Effector memory CD8-positive, alpha-beta T cell (primary cell): ENCODE results near the gene SOX2.

Experiments used
- ATAC-seq: fragments of 150-1000 bp; cut with Tn5 transposase; replicated peaks from 2 replicates; pipeline ENCODE4 v1.10.0; 2021; ENCODE audit warnings: mild to moderate bottlenecking, moderate library complexity
- DNase-seq, 3 experiments: peaks; one replicate each; pipeline ENCODE4 v3.0.0; 2021
- H3K27ac Mint-ChIP-seq, 2 donors: one replicate each; pipeline ENCODE4 v1.8.0; 2022; ENCODE audit warnings: mild to moderate bottlenecking in 2 of 2, mixed read lengths in 2 of 2, moderate library complexity in 2 of 2
- H3K27me3 Mint-ChIP-seq, 2 donors: one replicate each; pipeline ENCODE4 v1.8.0; 2022; ENCODE audit warnings: mixed read lengths in 2 of 2
- H3K36me3 Mint-ChIP-seq: one replicate; pipeline ENCODE4 v1.8.0; 2022; ENCODE audit warnings: mild to moderate bottlenecking, moderate library complexity, mixed read lengths; ENCODE audit not compliant: insufficient read depth
- H3K4me1 Mint-ChIP-seq, 2 donors: one replicate each; pipeline ENCODE4 v1.8.0; 2022; ENCODE audit warnings: low read depth in 2 of 2, mixed read lengths in 2 of 2
- H3K4me3 Mint-ChIP-seq, 2 donors: one replicate each; pipeline ENCODE4 v1.8.0; 2022; ENCODE audit warnings: mild to moderate bottlenecking in 2 of 2, mixed read lengths in 2 of 2, moderate library complexity in 2 of 2
- H3K9me3 Mint-ChIP-seq, 2 donors: one replicate each; pipeline ENCODE4 v1.8.0; 2022; ENCODE audit warnings: mixed read lengths in 2 of 2

SOX2 gene

GRCh38 chr3:181698263-181698954 is 13.3 kb upstream of the SOX2 start:
- peaks cover 13 to 18% of the 10 kb centered on the region in 2 donors for H3K4me1 Mint-ChIP-seq
- no peak for DNase-seq
- peaks cover 8% of the 10 kb centered on the region for H3K36me3 Mint-ChIP-seq
- H3K27me3 Mint-ChIP-seq, result peaks cover 70 to 83% of the 10 kb centered on the region in 2 donors
- H3K9me3 Mint-ChIP-seq, result peaks cover 0 to 4% of the 10 kb centered on the region in 2 donors
- ATAC-seq, result no peak
- H3K4me3 Mint-ChIP-seq, result no peak overlapping the region
- H3K27ac Mint-ChIP-seq, result no peak overlapping the region

- peaks cover 0 to 4% of the 10 kb centered on the region in 2 donors for H3K9me3 Mint-ChIP-seq
- H3K4me3 Mint-ChIP-seq, result peak overlapping the region; percentile 60 to 69
- ATAC-seq (no peak), DNase-seq (no peak)
- H3K4me1 Mint-ChIP-seq, result peaks cover 13 to 18% of the 10 kb centered on the region in 2 donors
- peaks cover 74 to 92% of the 10 kb centered on the region in 2 donors for H3K27me3 Mint-ChIP-seq
- H3K36me3 Mint-ChIP-seq, result peaks cover 10% of the 10 kb centered on the region
- no peak overlapping the region for H3K27ac Mint-ChIP-seq
These were observed 12.4 kb upstream of the SOX2 start for GRCh38 chr3:181699171-181699903.

GRCh38 chr3:181700168-181701087 is 11.3 kb upstream of the SOX2 start:
- Mint-ChIP-seq H3K4me3 (peak overlapping the region; percentile 60 to 69), H3K27me3 (peaks cover 81 to 95% of the 10 kb centered on the region in 2 donors), H3K27ac (peak overlapping the region in 1 of 2 donors; percentile 50), H3K4me1 (peaks cover 16 to 18% of the 10 kb centered on the region in 2 donors), H3K9me3 (peaks cover 4 to 5% of the 10 kb centered on the region in 2 donors), H3K36me3 (peaks cover 10% of the 10 kb centered on the region)
- ATAC-seq, result peak; percentile 66
- DNase-seq, result peak; percentile 8 to 23 (median 22)

GRCh38 chr3:181701096-181701495 is 10.6 kb upstream of the SOX2 start:
- H3K27me3 Mint-ChIP-seq, result peaks cover 85 to 94% of the 10 kb centered on the region in 2 donors
- no peak for ATAC-seq
- peaks cover 4 to 5% of the 10 kb centered on the region in 2 donors for H3K9me3 Mint-ChIP-seq
- H3K4me3 Mint-ChIP-seq, result peak overlapping the region; percentile 60 to 69
- no peak for DNase-seq
- H3K4me1 Mint-ChIP-seq, result peaks cover 13 to 18% of the 10 kb centered on the region in 2 donors
- H3K36me3 Mint-ChIP-seq, result peaks cover 10% of the 10 kb centered on the region
- peak overlapping the region in 1 of 2 donors; percentile 50 for H3K27ac Mint-ChIP-seq

- Mint-ChIP-seq H3K9me3 (peaks cover 0 to 5% of the 10 kb centered on the region in 2 donors), H3K36me3 (peaks cover 10% of the 10 kb centered on the region), H3K4me1 (peaks cover 11 to 15% of the 10 kb centered on the region in 2 donors), H3K27ac (no peak overlapping the region), H3K4me3 (no peak overlapping the region), H3K27me3 (peaks cover 79 to 85% of the 10 kb centered on the region in 2 donors)
- ATAC-seq (no peak), DNase-seq (no peak)
These were observed 7.9 kb upstream of the SOX2 start for GRCh38 chr3:181703601-181704420.

GRCh38 chr3:181704421-181705085 is 7.2 kb upstream of the SOX2 start:
- H3K4me1 Mint-ChIP-seq, result peaks cover 11 to 16% of the 10 kb centered on the region in 2 donors
- peaks cover 13% of the 10 kb centered on the region for H3K36me3 Mint-ChIP-seq
- H3K27me3 Mint-ChIP-seq, result peaks cover 74 to 78% of the 10 kb centered on the region in 2 donors
- no peak for ATAC-seq
- peaks cover 0 to 5% of the 10 kb centered on the region in 2 donors for H3K9me3 Mint-ChIP-seq
- no peak overlapping the region for H3K27ac Mint-ChIP-seq
- DNase-seq, result no peak
- H3K4me3 Mint-ChIP-seq, result no peak overlapping the region

GRCh38 chr3:181705086-181705480 is 6.6 kb upstream of the SOX2 start:
- peaks cover 73 to 74% of the 10 kb centered on the region in 2 donors for H3K27me3 Mint-ChIP-seq
- peaks cover 16% of the 10 kb centered on the region in 2 donors for H3K4me1 Mint-ChIP-seq
- H3K9me3 Mint-ChIP-seq, result peaks cover 0 to 5% of the 10 kb centered on the region in 2 donors
- no peak for DNase-seq
- peaks cover 12% of the 10 kb centered on the region for H3K36me3 Mint-ChIP-seq
- no peak overlapping the region for H3K27ac Mint-ChIP-seq
- H3K4me3 Mint-ChIP-seq, result no peak overlapping the region
- no peak for ATAC-seq

- no peak for DNase-seq
- H3K4me1 Mint-ChIP-seq, result peaks cover 4 to 9% of the 10 kb centered on the region in 2 donors
- H3K27me3 Mint-ChIP-seq, result peaks cover 49 to 57% of the 10 kb centered on the region in 2 donors
- no peak overlapping the region for H3K27ac Mint-ChIP-seq
- H3K4me3 Mint-ChIP-seq, result no peak overlapping the region
- peaks cover 8% of the 10 kb centered on the region for H3K36me3 Mint-ChIP-seq
- H3K9me3 Mint-ChIP-seq, result peaks cover 0 to 5% of the 10 kb centered on the region in 2 donors
- ATAC-seq, result no peak
These were observed 3.7 kb upstream of the SOX2 start for GRCh38 chr3:181707980-181708379.

- ATAC-seq, result no peak
- Mint-ChIP-seq H3K4me1 (peaks cover 4 to 7% of the 10 kb centered on the region in 2 donors), H3K27me3 (peaks cover 32 to 52% of the 10 kb centered on the region in 2 donors), H3K27ac (no peak overlapping the region), H3K9me3 (peaks cover 2 to 3% of the 10 kb centered on the region in 2 donors), H3K36me3 (peaks cover 9% of the 10 kb centered on the region), H3K4me3 (peak overlapping the region; percentile 20 to 25)
- DNase-seq, result peak; percentile 21 to 24 (median 24)
These were observed 2.0 kb upstream of the SOX2 start for GRCh38 chr3:181709537-181710279.

- peaks cover 23 to 51% of the 10 kb centered on the region in 2 donors for H3K27me3 Mint-ChIP-seq
- H3K4me1 Mint-ChIP-seq, result peaks cover 4 to 5% of the 10 kb centered on the region in 2 donors
- no peak overlapping the region for H3K27ac Mint-ChIP-seq
- no peak overlapping the region for H3K4me3 Mint-ChIP-seq
- H3K9me3 Mint-ChIP-seq, result peaks cover 0 to 3% of the 10 kb centered on the region in 2 donors
- peaks cover 9% of the 10 kb centered on the region for H3K36me3 Mint-ChIP-seq
- ATAC-seq, result no peak
- no peak for DNase-seq
These were observed 1.1 kb upstream of the SOX2 start for GRCh38 chr3:181710345-181711291.

- no peak overlapping the region for H3K27ac Mint-ChIP-seq
- peaks cover 0 to 3% of the 10 kb centered on the region in 2 donors for H3K9me3 Mint-ChIP-seq
- H3K27me3 Mint-ChIP-seq, result peaks cover 13 to 50% of the 10 kb centered on the region in 2 donors
- ATAC-seq, result no peak
- H3K36me3 Mint-ChIP-seq, result peaks cover 9% of the 10 kb centered on the region
- no peak for DNase-seq
- H3K4me3 Mint-ChIP-seq, result no peak overlapping the region
- peaks cover 4 to 5% of the 10 kb centered on the region in 2 donors for H3K4me1 Mint-ChIP-seq
These were observed 464 bp downstream of the SOX2 start for GRCh38 chr3:181712226-181712552.
